ENCODE data around the gene PGA4.

The PGA4 gene

GRCh38 chr11:61254403-61255025 is 32.4 kb downstream of the PGA4 start:
- TF ChIP-seq EZH2 (IDR thresholded peaks at IDR 0.05; ENCODE audit: borderline replicate concordance, low read depth, low read length, severe bottlenecking) (no peak), CTCF (IDR thresholded peaks at IDR 0.05; ENCODE audit: borderline replicate concordance, extremely low read depth, low read length, poor library complexity, severe bottlenecking) (peak; percentile 90)
- H2AFZ ChIP-seq (ENCODE audit: low read depth, low read length) = no peak overlapping the region
- H3K9me3 ChIP-seq (ENCODE audit: insufficient read depth, low read length, severe bottlenecking) = no peaks in the 10 kb centered on the region
- no peaks in the 10 kb centered on the region for H3K79me2 ChIP-seq (ENCODE audit: insufficient read depth, low read length)
- H4K20me1 ChIP-seq (ENCODE audit: insufficient read depth, low read length) = no peaks in the 10 kb centered on the region
- H3K27me3 ChIP-seq (ENCODE audit: insufficient read depth, low read length, poor library complexity) = no peaks in the 10 kb centered on the region
- no peak overlapping the region for H3K9ac ChIP-seq (ENCODE audit: low read depth, low read length)
- H3K4me1 ChIP-seq (ENCODE audit: insufficient read depth, low read length) = no peaks in the 10 kb centered on the region
- no peaks in the 10 kb centered on the region for H3K36me3 ChIP-seq (ENCODE audit: insufficient read depth, low read length)
- H3K27ac ChIP-seq (ENCODE audit: low read length) = no peak overlapping the region
- peak; percentile 96 for ATAC-seq (ENCODE audit: insufficient read depth, low read depth)
- H3K4me2 ChIP-seq (ENCODE audit: insufficient read depth, low read length) = no peak overlapping the region
- H3K4me3 ChIP-seq (ENCODE audit: low read depth in 1 of 2, low read length in 2 of 2) = no peak overlapping the region
- peak; percentile 63 for DNase-seq

GRCh38 chr11:61256710-61257482 is 34.7 kb downstream of the PGA4 start:
- Histone ChIP-seq H3K9ac (ENCODE audit: low read depth, low read length) (no peak overlapping the region), H3K36me3 (ENCODE audit: insufficient read depth, low read length) (no peaks in the 10 kb centered on the region), H2AFZ (ENCODE audit: low read depth, low read length) (no peak overlapping the region), H3K79me2 (ENCODE audit: insufficient read depth, low read length) (no peaks in the 10 kb centered on the region), H3K27me3 (ENCODE audit: insufficient read depth, low read length, poor library complexity) (no peaks in the 10 kb centered on the region), H3K27ac (ENCODE audit: low read length) (no peak overlapping the region), H4K20me1 (ENCODE audit: insufficient read depth, low read length) (no peaks in the 10 kb centered on the region), H3K9me3 (ENCODE audit: insufficient read depth, low read length, severe bottlenecking) (no peaks in the 10 kb centered on the region), H3K4me2 (ENCODE audit: insufficient read depth, low read length) (no peak overlapping the region), H3K4me3 (ENCODE audit: low read depth in 1 of 2, low read length in 2 of 2) (no peak overlapping the region), H3K4me1 (ENCODE audit: insufficient read depth, low read length) (no peaks in the 10 kb centered on the region)
- TF ChIP-seq CTCF (IDR thresholded peaks at IDR 0.05; ENCODE audit: borderline replicate concordance, extremely low read depth, low read length, poor library complexity, severe bottlenecking) = no peak
- TF ChIP-seq EZH2 (IDR thresholded peaks at IDR 0.05; ENCODE audit: borderline replicate concordance, low read depth, low read length, severe bottlenecking) = no peak
- DNase-seq (no peak), ATAC-seq (ENCODE audit: insufficient read depth, low read depth) (no peak)

- Histone ChIP-seq H3K79me2 (ENCODE audit: insufficient read depth, low read length) (no peaks in the 10 kb centered on the region), H3K36me3 (ENCODE audit: insufficient read depth, low read length) (no peaks in the 10 kb centered on the region), H3K4me1 (ENCODE audit: insufficient read depth, low read length) (no peaks in the 10 kb centered on the region), H3K9ac (ENCODE audit: low read depth, low read length) (no peak overlapping the region), H3K4me3 (ENCODE audit: low read depth in 1 of 2, low read length in 2 of 2) (no peak overlapping the region), H3K9me3 (ENCODE audit: insufficient read depth, low read length, severe bottlenecking) (no peaks in the 10 kb centered on the region), H3K27ac (ENCODE audit: low read length) (no peak overlapping the region), H2AFZ (ENCODE audit: low read depth, low read length) (no peak overlapping the region), H4K20me1 (ENCODE audit: insufficient read depth, low read length) (no peaks in the 10 kb centered on the region), H3K4me2 (ENCODE audit: insufficient read depth, low read length) (no peak overlapping the region), H3K27me3 (ENCODE audit: insufficient read depth, low read length, poor library complexity) (no peaks in the 10 kb centered on the region)
- ATAC-seq (ENCODE audit: insufficient read depth, low read depth) = no peak
- no peak for DNase-seq
- TF ChIP-seq EZH2 (IDR thresholded peaks at IDR 0.05; ENCODE audit: borderline replicate concordance, low read depth, low read length, severe bottlenecking) (no peak), CTCF (IDR thresholded peaks at IDR 0.05; ENCODE audit: borderline replicate concordance, extremely low read depth, low read length, poor library complexity, severe bottlenecking) (no peak)
Measured at GRCh38 chr11:61258546-61258945, 36.4 kb downstream of the PGA4 start.
